ENCODE data around the gene TSTD2. TPM values are rescaled to one million over a fixed set of nuclear protein-coding genes. Genes with fewer than 3 reads are reported as not detected.

Gene TSTD2
- total RNA-seq, 1 experiment from 2014 or later = 16.8 TPM

DNA sequence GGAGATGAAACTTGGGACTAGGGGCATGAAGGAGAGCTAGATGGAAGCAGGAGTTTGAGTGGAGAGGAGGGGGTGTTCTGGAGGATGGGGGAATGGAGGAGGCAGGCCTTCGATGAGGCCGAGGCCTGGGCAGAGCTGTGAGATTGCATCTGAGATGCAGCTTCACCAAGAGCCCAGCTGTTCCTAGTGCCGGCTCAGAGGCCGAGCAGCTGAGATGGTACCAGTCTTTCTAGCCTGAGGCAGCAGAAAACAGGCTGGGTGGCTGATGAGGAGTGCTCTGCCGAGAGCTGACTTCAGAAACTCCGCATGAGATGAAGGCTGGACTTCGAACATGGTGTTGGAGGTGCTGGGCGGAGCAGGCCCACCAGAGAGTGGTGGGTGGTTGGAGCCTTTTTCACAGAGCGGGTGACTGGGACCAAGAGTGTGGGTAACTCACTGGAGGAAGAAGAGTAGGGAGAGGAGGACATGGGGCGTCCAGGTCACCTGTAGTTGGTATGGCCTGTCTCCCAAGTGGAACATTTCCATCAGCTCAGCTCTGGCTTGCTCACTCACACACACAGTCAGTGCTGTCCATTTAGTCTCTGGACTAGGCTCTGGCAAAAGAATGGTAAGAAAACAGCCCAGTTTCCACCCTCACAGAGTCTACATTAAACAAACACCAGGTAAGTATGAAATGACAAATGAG is 77.0 kb downstream of the TSTD2 start (continued):
- TF ChIP-seq ATF6 (CRISPR knock-in tag; IDR thresholded peaks at IDR 0.05) = no peak

DNA sequence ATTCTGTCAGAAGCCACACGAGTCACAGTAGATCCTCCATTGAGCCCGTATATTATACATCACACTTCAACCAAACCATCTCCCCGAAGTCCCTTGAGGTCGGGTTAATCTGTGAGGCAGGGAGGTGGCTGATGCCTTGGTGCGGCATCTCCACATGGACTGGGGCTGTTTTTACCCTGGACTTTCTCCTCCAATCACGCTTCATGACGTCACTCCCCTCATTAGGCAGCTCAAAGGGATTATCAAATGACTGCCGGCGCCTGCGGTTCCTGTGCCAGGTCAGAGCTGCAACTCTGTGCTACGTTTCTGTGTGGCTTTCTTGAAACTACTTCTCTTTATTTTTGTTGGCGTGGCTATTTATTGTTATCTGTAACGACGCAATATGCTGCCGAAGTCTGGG is 78.0 kb downstream of the TSTD2 start:
- H3K9me3 Mint-ChIP-seq = no peaks in the 10 kb centered on the region
- no peaks in the 10 kb centered on the region for H3K36me3 Mint-ChIP-seq
- peaks cover 23% of the 10 kb centered on the region for H3K4me1 Mint-ChIP-seq
- H3K27me3 Mint-ChIP-seq (ENCODE audit: low read depth) = no peaks in the 10 kb centered on the region
- no peak for TF ChIP-seq GTF2I (CRISPR knock-in tag; conservative IDR thresholded peaks at IDR 0.05)
- TF ChIP-seq IRF2 (CRISPR knock-in tag; IDR thresholded peaks at IDR 0.05; ENCODE audit: borderline replicate concordance, low read depth) = no peak
- TF ChIP-seq AR (CRISPR knock-in tag; IDR thresholded peaks at IDR 0.05) = no peak
- no peak for TF ChIP-seq NFATC4 (CRISPR knock-in tag; IDR thresholded peaks at IDR 0.05)
- TF ChIP-seq SP1 (CRISPR knock-in tag; conservative IDR thresholded peaks at IDR 0.05) = no peak
- TF ChIP-seq, protein P1, sequence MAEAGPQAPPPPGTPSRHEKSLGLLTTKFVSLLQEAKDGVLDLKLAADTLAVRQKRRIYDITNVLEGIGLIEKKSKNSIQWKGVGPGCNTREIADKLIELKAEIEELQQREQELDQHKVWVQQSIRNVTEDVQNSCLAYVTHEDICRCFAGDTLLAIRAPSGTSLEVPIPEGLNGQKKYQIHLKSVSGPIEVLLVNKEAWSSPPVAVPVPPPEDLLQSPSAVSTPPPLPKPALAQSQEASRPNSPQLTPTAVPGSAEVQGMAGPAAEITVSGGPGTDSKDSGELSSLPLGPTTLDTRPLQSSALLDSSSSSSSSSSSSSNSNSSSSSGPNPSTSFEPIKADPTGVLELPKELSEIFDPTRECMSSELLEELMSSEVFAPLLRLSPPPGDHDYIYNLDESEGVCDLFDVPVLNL (CRISPR knock-in tag; IDR thresholded peaks at IDR 0.05; ENCODE audit: borderline replicate concordance, low read depth) = no peak
- no peak for TF ChIP-seq ELF4 (CRISPR knock-in tag; IDR thresholded peaks at IDR 0.05; ENCODE audit: low read depth)
- TF ChIP-seq ZNF423 (CRISPR knock-in tag; IDR thresholded peaks at IDR 0.05) = no peak
- TF ChIP-seq HMGA2 (CRISPR knock-in tag; IDR thresholded peaks at IDR 0.05) = no peak
- TF ChIP-seq CDX4 (CRISPR knock-in tag; IDR thresholded peaks at IDR 0.05; ENCODE audit: borderline replicate concordance) = no peak
- TF ChIP-seq FOXP1 (CRISPR knock-in tag; IDR thresholded peaks at IDR 0.05; ENCODE audit: borderline replicate concordance) = no peak
- no peak for TF ChIP-seq NFYB (CRISPR knock-in tag; conservative IDR thresholded peaks at IDR 0.05; ENCODE audit: low read depth)
- TF ChIP-seq ZNF232 (CRISPR knock-in tag; IDR thresholded peaks at IDR 0.05) = no peak
- TF ChIP-seq ZBTB21 (CRISPR knock-in tag; IDR thresholded peaks at IDR 0.05; ENCODE audit: borderline replicate concordance) = no peak
- no peak for TF ChIP-seq ZNF416 (CRISPR knock-in tag; IDR thresholded peaks at IDR 0.05)
- TF ChIP-seq JAZF1 (CRISPR knock-in tag; IDR thresholded peaks at IDR 0.05) = no peak
- TF ChIP-seq, protein P2, sequence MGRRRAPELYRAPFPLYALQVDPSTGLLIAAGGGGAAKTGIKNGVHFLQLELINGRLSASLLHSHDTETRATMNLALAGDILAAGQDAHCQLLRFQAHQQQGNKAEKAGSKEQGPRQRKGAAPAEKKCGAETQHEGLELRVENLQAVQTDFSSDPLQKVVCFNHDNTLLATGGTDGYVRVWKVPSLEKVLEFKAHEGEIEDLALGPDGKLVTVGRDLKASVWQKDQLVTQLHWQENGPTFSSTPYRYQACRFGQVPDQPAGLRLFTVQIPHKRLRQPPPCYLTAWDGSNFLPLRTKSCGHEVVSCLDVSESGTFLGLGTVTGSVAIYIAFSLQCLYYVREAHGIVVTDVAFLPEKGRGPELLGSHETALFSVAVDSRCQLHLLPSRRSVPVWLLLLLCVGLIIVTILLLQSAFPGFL (CRISPR knock-in tag; IDR thresholded peaks at IDR 0.05; ENCODE audit: borderline replicate concordance) = no peak
- TF ChIP-seq, protein P3, sequence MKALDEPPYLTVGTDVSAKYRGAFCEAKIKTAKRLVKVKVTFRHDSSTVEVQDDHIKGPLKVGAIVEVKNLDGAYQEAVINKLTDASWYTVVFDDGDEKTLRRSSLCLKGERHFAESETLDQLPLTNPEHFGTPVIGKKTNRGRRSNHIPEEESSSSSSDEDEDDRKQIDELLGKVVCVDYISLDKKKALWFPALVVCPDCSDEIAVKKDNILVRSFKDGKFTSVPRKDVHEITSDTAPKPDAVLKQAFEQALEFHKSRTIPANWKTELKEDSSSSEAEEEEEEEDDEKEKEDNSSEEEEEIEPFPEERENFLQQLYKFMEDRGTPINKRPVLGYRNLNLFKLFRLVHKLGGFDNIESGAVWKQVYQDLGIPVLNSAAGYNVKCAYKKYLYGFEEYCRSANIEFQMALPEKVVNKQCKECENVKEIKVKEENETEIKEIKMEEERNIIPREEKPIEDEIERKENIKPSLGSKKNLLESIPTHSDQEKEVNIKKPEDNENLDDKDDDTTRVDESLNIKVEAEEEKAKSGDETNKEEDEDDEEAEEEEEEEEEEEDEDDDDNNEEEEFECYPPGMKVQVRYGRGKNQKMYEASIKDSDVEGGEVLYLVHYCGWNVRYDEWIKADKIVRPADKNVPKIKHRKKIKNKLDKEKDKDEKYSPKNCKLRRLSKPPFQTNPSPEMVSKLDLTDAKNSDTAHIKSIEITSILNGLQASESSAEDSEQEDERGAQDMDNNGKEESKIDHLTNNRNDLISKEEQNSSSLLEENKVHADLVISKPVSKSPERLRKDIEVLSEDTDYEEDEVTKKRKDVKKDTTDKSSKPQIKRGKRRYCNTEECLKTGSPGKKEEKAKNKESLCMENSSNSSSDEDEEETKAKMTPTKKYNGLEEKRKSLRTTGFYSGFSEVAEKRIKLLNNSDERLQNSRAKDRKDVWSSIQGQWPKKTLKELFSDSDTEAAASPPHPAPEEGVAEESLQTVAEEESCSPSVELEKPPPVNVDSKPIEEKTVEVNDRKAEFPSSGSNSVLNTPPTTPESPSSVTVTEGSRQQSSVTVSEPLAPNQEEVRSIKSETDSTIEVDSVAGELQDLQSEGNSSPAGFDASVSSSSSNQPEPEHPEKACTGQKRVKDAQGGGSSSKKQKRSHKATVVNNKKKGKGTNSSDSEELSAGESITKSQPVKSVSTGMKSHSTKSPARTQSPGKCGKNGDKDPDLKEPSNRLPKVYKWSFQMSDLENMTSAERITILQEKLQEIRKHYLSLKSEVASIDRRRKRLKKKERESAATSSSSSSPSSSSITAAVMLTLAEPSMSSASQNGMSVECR (CRISPR knock-in tag; IDR thresholded peaks at IDR 0.05; ENCODE audit: borderline replicate concordance) = no peak
- no peak for TF ChIP-seq MXD4 (CRISPR knock-in tag; IDR thresholded peaks at IDR 0.05; ENCODE audit: borderline replicate concordance)
- no peak for TF ChIP-seq FOXK1 (CRISPR knock-in tag; IDR thresholded peaks at IDR 0.05)
- no peak overlapping the region for H3K27ac Mint-ChIP-seq
- ChIA-PET CTCF (interaction anchor here (2.7 kb wide), 1 partner anchor 43 kb away, joined by 12 read pairs; no protein-coding TSS in a partner anchor), POLR2A (no interaction called here)
- DNase-seq (ENCODE audit: low spot score) = no peak
- H3K4me3 Mint-ChIP-seq = no peak overlapping the region
- peak; percentile 38; the same call in 1 of the 2 replicates for ATAC-seq
